Measurements from ENCODE around the gene BTBD9. TPM values are rescaled to one million over a fixed set of nuclear protein-coding genes. Genes with fewer than 3 reads are reported as not detected.

Gene BTBD9
- total RNA-seq, 1 experiment from 2014 or later: 9.5 TPM

- in situ Hi-C loops (cut with HindIII; ENCODE audit: low sequenced_read_pairs): no loop called here
- no peak for DNase-seq (ENCODE audit: low spot score)
Measured at GRCh38 chr6:38498805-38499445, 140.8 kb downstream of the BTBD9 start.

GRCh38 chr6:38498085-38498484, 141.6 kb downstream of the BTBD9 start:
- no peak for DNase-seq (ENCODE audit: low spot score)
- in situ Hi-C loops (cut with HindIII; ENCODE audit: low sequenced_read_pairs): no loop called here

GRCh38 chr6:38497546-38497945, 142.2 kb downstream of the BTBD9 start:
- DNase-seq (ENCODE audit: low spot score): no peak
- in situ Hi-C loops (cut with HindIII; ENCODE audit: low sequenced_read_pairs): no loop called here

GRCh38 chr6:38495922-38496635, 143.7 kb downstream of the BTBD9 start:
- DNase-seq (ENCODE audit: low spot score): no peak
- in situ Hi-C loops (cut with HindIII; ENCODE audit: low sequenced_read_pairs): no loop called here

- in situ Hi-C loops (cut with HindIII; ENCODE audit: low sequenced_read_pairs): no loop called here
- no peak for DNase-seq (ENCODE audit: low spot score)
Measured at GRCh38 chr6:38495518-38495917, 144.2 kb downstream of the BTBD9 start.

- peak; percentile 87 for DNase-seq (ENCODE audit: low spot score)
- in situ Hi-C loops (cut with HindIII; ENCODE audit: low sequenced_read_pairs): no loop called here
Measured at GRCh38 chr6:38493931-38494547, 145.7 kb downstream of the BTBD9 start.

GRCh38 chr6:38492031-38492430, 147.7 kb downstream of the BTBD9 start:
- DNase-seq (ENCODE audit: low spot score): no peak
- in situ Hi-C loops (cut with HindIII; ENCODE audit: low sequenced_read_pairs): no loop called here

GRCh38 chr6:38489951-38490350, 149.8 kb downstream of the BTBD9 start:
- peak; percentile 29 for DNase-seq (ENCODE audit: low spot score)
- in situ Hi-C loops (cut with HindIII; ENCODE audit: low sequenced_read_pairs): no loop called here

- in situ Hi-C loops (cut with HindIII; ENCODE audit: low sequenced_read_pairs): no loop called here
- no peak for DNase-seq (ENCODE audit: low spot score)
Measured at GRCh38 chr6:38487423-38487822, 152.3 kb downstream of the BTBD9 start.

- DNase-seq (ENCODE audit: low spot score): no peak
- in situ Hi-C loops (cut with HindIII; ENCODE audit: low sequenced_read_pairs): no loop called here
Measured at GRCh38 chr6:38485488-38485887, 154.2 kb downstream of the BTBD9 start.

GRCh38 chr6:38484656-38485055, 155.1 kb downstream of the BTBD9 start:
- DNase-seq (ENCODE audit: low spot score): no peak
- in situ Hi-C loops (cut with HindIII; ENCODE audit: low sequenced_read_pairs): no loop called here

- DNase-seq (ENCODE audit: low spot score): no peak
- in situ Hi-C loops (cut with HindIII; ENCODE audit: low sequenced_read_pairs): no loop called here
Measured at GRCh38 chr6:38483526-38483925, 156.2 kb downstream of the BTBD9 start.

- DNase-seq (ENCODE audit: low spot score): no peak
- in situ Hi-C loops (cut with HindIII; ENCODE audit: low sequenced_read_pairs): no loop called here
Measured at GRCh38 chr6:38482466-38482865, 157.3 kb downstream of the BTBD9 start.

GRCh38 chr6:38481851-38482250, 157.9 kb downstream of the BTBD9 start:
- in situ Hi-C loops (cut with HindIII; ENCODE audit: low sequenced_read_pairs): no loop called here
- DNase-seq (ENCODE audit: low spot score): no peak

- in situ Hi-C loops (cut with HindIII; ENCODE audit: low sequenced_read_pairs): no loop called here
- no peak for DNase-seq (ENCODE audit: low spot score)
Measured at GRCh38 chr6:38481211-38481836, 158.4 kb downstream of the BTBD9 start.

GRCh38 chr6:38480036-38480435, 159.7 kb downstream of the BTBD9 start:
- DNase-seq (ENCODE audit: low spot score): no peak
- in situ Hi-C loops (cut with HindIII; ENCODE audit: low sequenced_read_pairs): no loop called here

- DNase-seq (ENCODE audit: low spot score): no peak
- in situ Hi-C loops (cut with HindIII; ENCODE audit: low sequenced_read_pairs): no loop called here
Measured at GRCh38 chr6:38479331-38479730, 160.4 kb downstream of the BTBD9 start.

GRCh38 chr6:38477680-38478260, 162.0 kb downstream of the BTBD9 start:
- no peak for DNase-seq (ENCODE audit: low spot score)
- in situ Hi-C loops (cut with HindIII; ENCODE audit: low sequenced_read_pairs): no loop called here

- DNase-seq (ENCODE audit: low spot score): no peak
- in situ Hi-C loops (cut with HindIII; ENCODE audit: low sequenced_read_pairs): no loop called here
Measured at GRCh38 chr6:38476888-38477287, 162.8 kb downstream of the BTBD9 start.

- in situ Hi-C loops (cut with HindIII; ENCODE audit: low sequenced_read_pairs): no loop called here
- no peak for DNase-seq (ENCODE audit: low spot score)
Measured at GRCh38 chr6:38476141-38476540, 163.6 kb downstream of the BTBD9 start.
